Fibroblast of skin of back (primary cell): ENCODE results near the gene NANS. TPM values are rescaled to one million over a fixed set of nuclear protein-coding genes. Genes with fewer than 3 reads are reported as not detected.
"Not testable (repeated sequence)": the region's sequence is repeated elsewhere in the genome, so short reads cannot be mapped to it uniquely, and the experiment has no call there.

Experiments
- DNase-seq: peaks from one replicate; pipeline ENCODE4 v3.0.0-alpha.2; 2013
- polyA plus RNA-seq, 2 experiments: library from polyadenylated mRNA; unstranded; fragments of 120-200 nt; gene quantifications; one replicate each; pipeline ENCODE4 v1.2.1, GENCODE V29; 2013; ENCODE audit not compliant: insufficient read length in 2 of 2

Gene NANS
- polyA plus RNA-seq (2013, experiment 1 of 2; ENCODE audit: insufficient read length) = 70.1 TPM
- 59.7 TPM for polyA plus RNA-seq (2013, experiment 2 of 2; ENCODE audit: insufficient read length)

- DNase-seq = peak; percentile 96
These were observed at the start of gene NANS for GRCh38 chr9:98056269-98057137. TSS of gene NANS (plus strand) at chr9:98056732. CDS start at chr9:98056809, 77 bp downstream.

- DNase-seq = no peak
These were observed 49.1 kb upstream of the NANS start for GRCh38 chr9:98007251-98007928.

GRCh38 chr9:98008764-98009163 is 47.8 kb upstream of the NANS start:
- DNase-seq = no peak

GRCh38 chr9:98009437-98009836 is 47.1 kb upstream of the NANS start:
- DNase-seq = no peak

GRCh38 chr9:98009936-98010335 is 46.6 kb upstream of the NANS start:
- peak; percentile 24 for DNase-seq

- no peak for DNase-seq
These were observed 46.1 kb upstream of the NANS start for GRCh38 chr9:98010445-98010844.

GRCh38 chr9:98011122-98011521 is 45.4 kb upstream of the NANS start:
- no peak for DNase-seq

- DNase-seq = no peak
These were observed 40.3 kb upstream of the NANS start for GRCh38 chr9:98016137-98016680.

- no peak for DNase-seq
These were observed 39.2 kb upstream of the NANS start for GRCh38 chr9:98017306-98017705.

GRCh38 chr9:98018347-98018746 is 38.2 kb upstream of the NANS start:
- no peak for DNase-seq

- no peak for DNase-seq
These were observed 37.4 kb upstream of the NANS start for GRCh38 chr9:98019098-98019497.

GRCh38 chr9:98019869-98020268 is 36.7 kb upstream of the NANS start:
- DNase-seq = not testable (repeated sequence)

GRCh38 chr9:98020476-98021145 is 35.9 kb upstream of the NANS start:
- DNase-seq = no peak

- DNase-seq = no peak
These were observed 35.1 kb upstream of the NANS start for GRCh38 chr9:98021306-98022040.

- DNase-seq = peak; percentile 59
These were observed 34.1 kb upstream of the NANS start for GRCh38 chr9:98022447-98022846.

- DNase-seq = no peak
These were observed 31.8 kb upstream of the NANS start for GRCh38 chr9:98024702-98025101.

- no peak for DNase-seq
These were observed 25.4 kb upstream of the NANS start for GRCh38 chr9:98031169-98031568.

GRCh38 chr9:98031935-98032334 is 24.6 kb upstream of the NANS start:
- peak; percentile 79 for DNase-seq

- DNase-seq = peak; percentile 73
These were observed 21.7 kb upstream of the NANS start for GRCh38 chr9:98034593-98035546.

- DNase-seq = peak; percentile 21
These were observed 19.2 kb upstream of the NANS start for GRCh38 chr9:98037357-98037756.

- no peak for DNase-seq
These were observed 17.6 kb upstream of the NANS start for GRCh38 chr9:98038958-98039357.
